Fibroblast of lung (primary cell): Measurements from ENCODE around the gene RAB31.
"Not testable (repeated sequence)": the region's sequence is repeated elsewhere in the genome, so short reads cannot be mapped to it uniquely, and the experiment has no call there.

Source experiments
- EZH2 ChIP-seq: IDR thresholded peaks from 2 replicates; pipeline ENCODE4 v1.5.1; 2012; ENCODE audit warnings: low read length, control low read depth, mild to moderate bottlenecking; ENCODE audit errors: missing control alignments
- TF ChIP-seq, protein P1 (sequence below), 2 donors: IDR thresholded peaks in 1 of 2; conservative IDR thresholded peaks in 1 of 2; 1 replicate in 1 of 2; 2 replicates in 1 of 2; pipeline ENCODE4 v1.5.1; 2011 to 2012; ENCODE audit warnings: low read length in 2 of 2, control low read depth in 1 of 2, inconsistent platforms in 1 of 2, low read depth in 1 of 2, mild to moderate bottlenecking in 1 of 2

GRCh38 chr18:9902264-9902663 lies 194.2 kb downstream of the RAB31 start:
- TF ChIP-seq, protein P1, sequence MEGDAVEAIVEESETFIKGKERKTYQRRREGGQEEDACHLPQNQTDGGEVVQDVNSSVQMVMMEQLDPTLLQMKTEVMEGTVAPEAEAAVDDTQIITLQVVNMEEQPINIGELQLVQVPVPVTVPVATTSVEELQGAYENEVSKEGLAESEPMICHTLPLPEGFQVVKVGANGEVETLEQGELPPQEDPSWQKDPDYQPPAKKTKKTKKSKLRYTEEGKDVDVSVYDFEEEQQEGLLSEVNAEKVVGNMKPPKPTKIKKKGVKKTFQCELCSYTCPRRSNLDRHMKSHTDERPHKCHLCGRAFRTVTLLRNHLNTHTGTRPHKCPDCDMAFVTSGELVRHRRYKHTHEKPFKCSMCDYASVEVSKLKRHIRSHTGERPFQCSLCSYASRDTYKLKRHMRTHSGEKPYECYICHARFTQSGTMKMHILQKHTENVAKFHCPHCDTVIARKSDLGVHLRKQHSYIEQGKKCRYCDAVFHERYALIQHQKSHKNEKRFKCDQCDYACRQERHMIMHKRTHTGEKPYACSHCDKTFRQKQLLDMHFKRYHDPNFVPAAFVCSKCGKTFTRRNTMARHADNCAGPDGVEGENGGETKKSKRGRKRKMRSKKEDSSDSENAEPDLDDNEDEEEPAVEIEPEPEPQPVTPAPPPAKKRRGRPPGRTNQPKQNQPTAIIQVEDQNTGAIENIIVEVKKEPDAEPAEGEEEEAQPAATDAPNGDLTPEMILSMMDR (conservative IDR thresholded peaks at IDR 0.05 in 1 of 2, IDR thresholded peaks at IDR 0.05 in 1 of 2; ENCODE audit: low read depth in 1 of 2, low read length in 2 of 2), result not testable (repeated sequence)
- not testable (repeated sequence) for TF ChIP-seq EZH2
